Stimulated activated CD4-positive, alpha-beta T cell treated with anti-CD3 and anti-CD28 coated beads, Interleukin-4, amount 100 ng/mL, for 1 hour (primary cell): ENCODE data around the gene ZNG1B.
A peak's percentile ranks its signal among the peaks of the same experiment; 100 is the strongest.
"Not testable (repeated sequence)": the region's sequence is repeated elsewhere in the genome, so short reads cannot be mapped to it uniquely, and the experiment has no call there.

Source experiments
- DNase-seq: peaks from one replicate; pipeline ENCODE4 v3.0.0-alpha.2; 2020

ZNG1B gene

GRCh38 chr2:113504081-113504480, 66.6 kb downstream of the ZNG1B start:
- DNase-seq: not testable (repeated sequence)

- not testable (repeated sequence) for DNase-seq
Measured at GRCh38 chr2:113507394-113508140, 70.1 kb downstream of the ZNG1B start.

- not testable (repeated sequence) for DNase-seq
Measured at GRCh38 chr2:113508187-113508586, 70.7 kb downstream of the ZNG1B start.

GRCh38 chr2:113510913-113511312, 73.4 kb downstream of the ZNG1B start:
- not testable (repeated sequence) for DNase-seq

GRCh38 chr2:113511859-113512258, 74.4 kb downstream of the ZNG1B start:
- not testable (repeated sequence) for DNase-seq

- not testable (repeated sequence) for DNase-seq
Measured at GRCh38 chr2:113515457-113515856, 78.0 kb downstream of the ZNG1B start.

GRCh38 chr2:113515995-113516394, 78.5 kb downstream of the ZNG1B start:
- DNase-seq: not testable (repeated sequence)

- not testable (repeated sequence) for DNase-seq
Measured at GRCh38 chr2:113517025-113517424, 79.5 kb downstream of the ZNG1B start.

- not testable (repeated sequence) for DNase-seq
Measured at GRCh38 chr2:113520837-113521236, 83.3 kb downstream of the ZNG1B start.

GRCh38 chr2:113521492-113521891, 84.0 kb downstream of the ZNG1B start:
- DNase-seq: not testable (repeated sequence)

GRCh38 chr2:113524986-113525385, 87.5 kb downstream of the ZNG1B start:
- not testable (repeated sequence) for DNase-seq

GRCh38 chr2:113527350-113528045, 90.0 kb downstream of the ZNG1B start:
- DNase-seq: not testable (repeated sequence)

GRCh38 chr2:113528126-113528525, 90.6 kb downstream of the ZNG1B start:
- not testable (repeated sequence) for DNase-seq

GRCh38 chr2:113528904-113529303, 91.4 kb downstream of the ZNG1B start:
- DNase-seq: not testable (repeated sequence)

- DNase-seq: not testable (repeated sequence)
Measured at GRCh38 chr2:113532991-113533390, 95.5 kb downstream of the ZNG1B start.

GRCh38 chr2:113536573-113536972, 99.1 kb downstream of the ZNG1B start:
- DNase-seq: not testable (repeated sequence)

- DNase-seq: not testable (repeated sequence)
Measured at GRCh38 chr2:113540834-113541203, 103.3 kb downstream of the ZNG1B start.

- peak; percentile 24 for DNase-seq
Measured at GRCh38 chr2:113541204-113541975, 103.9 kb downstream of the ZNG1B start.

GRCh38 chr2:113541976-113542485, 104.5 kb downstream of the ZNG1B start:
- DNase-seq: not testable (repeated sequence)

GRCh38 chr2:113542529-113542928, 105.0 kb downstream of the ZNG1B start:
- DNase-seq: not testable (repeated sequence)
